Esophagus squamous epithelium (tissue), 4 donors: ENCODE data around the gene LIMS1.
"Not testable (repeated sequence)": the region's sequence is repeated elsewhere in the genome, so short reads cannot be mapped to it uniquely, and the experiment has no call there.

ENCODE experiments used
- CTCF ChIP-seq, 6 experiments: fragments of 450-650 bp in 4 of 6; fragments of 200-600 bp in 2 of 6; sonication (generic) in 2 of 6; IDR thresholded peaks; one replicate each; pipeline ENCODE4 v1.5.1; 2016 to 2019; ENCODE audit warnings: antibody characterized with exemption in 6 of 6, mild to moderate bottlenecking in 4 of 6, moderate library complexity in 4 of 6
- POLR2A ChIP-seq, 4 donors: fragments of 450-650 bp; IDR thresholded peaks; one replicate each; pipeline ENCODE4 v1.6.1; 2017; ENCODE audit warnings: antibody characterized with exemption in 4 of 4, mild to moderate bottlenecking in 4 of 4, moderate library complexity in 3 of 4

GRCh38 chr2:108525258-108525657 is 9.0 kb upstream of the LIMS1 start:
- TF ChIP-seq CTCF, POLR2A (IDR thresholded peaks at IDR 0.05): not testable (repeated sequence)
